CD14-positive monocyte (primary cell): Measurements from ENCODE around the gene MSI2. TPM values are rescaled to one million over a fixed set of nuclear protein-coding genes. Genes with fewer than 3 reads are reported as not detected.

ENCODE experiments used
- DNase-seq, 3 donors: peaks; one replicate each; pipeline ENCODE4 v3.0.0-alpha.2; 2011 to 2022
- H2AFZ ChIP-seq: 2 replicates; pipeline ENCODE4 v1.6.0; 2012; ENCODE audit warnings: mild to moderate bottlenecking, low read depth, low read length, inconsistent platforms; ENCODE audit not compliant: insufficient read depth, poor library complexity, severe bottlenecking
- H3K27ac ChIP-seq, 2 donors: 1 replicate in 1 of 2; 2 replicates in 1 of 2; pipeline ENCODE4 v1.5.1; 2012 to 2013; ENCODE audit warnings: low read length in 2 of 2, control low read depth in 1 of 2, inconsistent platforms in 1 of 2, low read depth in 1 of 2, mild to moderate bottlenecking in 1 of 2
- H3K27me3 ChIP-seq, 2 donors: one replicate each; pipeline versions ENCODE4 v1.6.0 to v1.6.1; 2011 to 2013; ENCODE audit warnings: low read length in 2 of 2; ENCODE audit not compliant: control insufficient read depth in 2 of 2, insufficient read depth in 2 of 2
- H3K36me3 ChIP-seq, 2 donors: replicated peaks in 1 of 2; 1 replicate in 1 of 2; 2 replicates in 1 of 2; pipeline versions ENCODE4 v1.5.1 to v1.6.1; 2012 to 2013; ENCODE audit warnings: low read length in 2 of 2, control low read depth in 1 of 2, inconsistent platforms in 1 of 2, mild to moderate bottlenecking in 1 of 2; ENCODE audit not compliant: insufficient read depth in 2 of 2, control insufficient read depth in 1 of 2
- H3K4me1 ChIP-seq, 2 donors: 1 replicate in 1 of 2; 2 replicates in 1 of 2; pipeline versions ENCODE4 v1.5.1 to v1.6.1; 2012 to 2013; ENCODE audit warnings: low read length in 2 of 2, control low read depth in 1 of 2, inconsistent platforms in 1 of 2, mild to moderate bottlenecking in 1 of 2, moderate library complexity in 1 of 2; ENCODE audit not compliant: insufficient read depth in 2 of 2, control insufficient read depth in 1 of 2
- H3K4me2 ChIP-seq: replicated peaks from 2 replicates; pipeline ENCODE3; 2012; ENCODE audit warnings: low read length, moderate library complexity, mild to moderate bottlenecking; ENCODE audit not compliant: poor library complexity, severe bottlenecking; ENCODE audit errors: extremely low read depth
- H3K4me3 ChIP-seq, 3 experiments: fragments of 200-600 bp in 1 of 3; sonication (generic) in 1 of 3; replicated peaks in 1 of 3; 1 replicate in 2 of 3; 2 replicates in 1 of 3; pipeline ENCODE4 v1.5.1; 2011 to 2013; ENCODE audit warnings: low read length in 3 of 3, mild to moderate bottlenecking in 3 of 3, control low read depth in 2 of 3, low read depth in 2 of 3, inconsistent platforms in 1 of 3, moderate library complexity in 1 of 3
- H3K79me2 ChIP-seq: 2 replicates; pipeline ENCODE4 v1.6.0; 2012; ENCODE audit warnings: mild to moderate bottlenecking, control low read depth, inconsistent platforms, low read length, moderate library complexity; ENCODE audit not compliant: insufficient read depth
- H3K9ac ChIP-seq: 2 replicates; pipeline ENCODE4 v1.6.0; 2017; ENCODE audit warnings: low read length, mild to moderate bottlenecking; ENCODE audit not compliant: insufficient read depth, poor library complexity, severe bottlenecking
- H3K9me3 ChIP-seq, 2 donors: replicated peaks in 1 of 2; 1 replicate in 1 of 2; 2 replicates in 1 of 2; pipeline versions ENCODE4 v1.5.1 to v1.6.1; 2012 to 2013; ENCODE audit warnings: low read length in 2 of 2, control low read depth in 1 of 2; ENCODE audit not compliant: control insufficient read depth in 1 of 2, insufficient read depth in 1 of 2
- H4K20me1 ChIP-seq: 2 replicates; pipeline ENCODE4 v1.6.0; 2012; ENCODE audit warnings: mild to moderate bottlenecking, low read length, control low read depth, moderate library complexity; ENCODE audit not compliant: insufficient read depth
- H3K27ac Mint-ChIP-seq, 7 donors: one replicate each; pipeline ENCODE4 v1.8.0; 2020; ENCODE audit warnings: mild to moderate bottlenecking in 7 of 7, mixed read lengths in 7 of 7, moderate library complexity in 6 of 7, inconsistent platforms in 2 of 7
- H3K27me3 Mint-ChIP-seq, 3 donors: one replicate each; pipeline ENCODE4 v1.8.0; 2021 to 2022; ENCODE audit warnings: low read depth in 3 of 3, mild to moderate bottlenecking in 3 of 3, mixed read lengths in 3 of 3, moderate library complexity in 3 of 3, inconsistent platforms in 1 of 3
- H3K36me3 Mint-ChIP-seq, 2 donors: one replicate each; pipeline ENCODE4 v1.8.0; 2020; ENCODE audit warnings: mixed read lengths in 2 of 2, inconsistent platforms in 1 of 2, mild to moderate bottlenecking in 1 of 2
- H3K4me1 Mint-ChIP-seq: one replicate; pipeline ENCODE4 v1.8.0; 2020; ENCODE audit warnings: mild to moderate bottlenecking, mixed read lengths
- H3K4me3 Mint-ChIP-seq, 2 donors: one replicate each; pipeline ENCODE4 v1.8.0; 2020; ENCODE audit warnings: mild to moderate bottlenecking in 2 of 2, mixed read lengths in 2 of 2, moderate library complexity in 1 of 2
- H3K9me3 Mint-ChIP-seq, 7 donors: one replicate each; pipeline ENCODE4 v1.8.0; 2020 to 2022; ENCODE audit warnings: mixed read lengths in 7 of 7, mild to moderate bottlenecking in 6 of 7, moderate library complexity in 6 of 7, inconsistent platforms in 2 of 7
- CTCF ChIP-seq: fragments of 200-600 bp; IDR thresholded peaks from one replicate; pipeline ENCODE4 v1.8.0; 2022; ENCODE audit warnings: antibody characterized with exemption, mild to moderate bottlenecking
- WGBS: methylation state at CpG from one replicate; pipeline ENCODE4 v1.1.5; 2013; ENCODE audit warnings: missing lambda C conversion rate; ENCODE audit not compliant: insufficient coverage; 5-methylcytosine and 5-hydroxymethylcytosine counted together
- intact Hi-C, 2 donors: fragments of 100-400 bp; cut with micrococcal nuclease; formaldehyde crosslinking; loops; one replicate each; pipeline versions ENCODE4 v1.15.0 to v1.15.1; 2023
- polyA plus RNA-seq, 3 donors: library from polyadenylated mRNA; depleted of rRNA in 1 of 3; unstranded in 2 of 3; stranded (reverse) in 1 of 3; fragments of 300-500 nt in 2 of 3; fragments of >200 nt in 1 of 3; fragmentation: Illumina TruSeq in 2 of 3; gene quantifications; 1 replicate in 2 of 3; 2 replicates in 1 of 3; pipeline ENCODE4 v1.2.3, GENCODE V29; 2012 to 2021

MSI2 gene
- polyA plus RNA-seq, 3 donors = 0.20 to 6.6 (median 0.37) TPM

- Mint-ChIP-seq H3K4me3 (no peak overlapping the region), H3K27ac (no peak overlapping the region), H3K9me3 (no peaks in the 10 kb centered on the region), H3K27me3 (no peaks in the 10 kb centered on the region), H3K36me3 (no peaks in the 10 kb centered on the region), H3K4me1 (peaks cover 27% of the 10 kb centered on the region)
- Histone ChIP-seq H2AFZ (no peak overlapping the region), H3K79me2 (no peaks in the 10 kb centered on the region), H3K9me3 (no peaks in the 10 kb centered on the region), H3K9ac (no peak overlapping the region), H3K4me1 (peaks cover 22 to 23% of the 10 kb centered on the region in 2 donors), H3K4me3 (no peak overlapping the region), H3K36me3 (no peaks in the 10 kb centered on the region), H3K4me2 (no peak overlapping the region), H3K27me3 (no peaks in the 10 kb centered on the region), H3K27ac (no peak overlapping the region), H4K20me1 (no peaks in the 10 kb centered on the region)
- no peak for DNase-seq
- no peak for TF ChIP-seq CTCF
- intact Hi-C loops = no loop called here
- WGBS = 64% methylated on average over 3 of the region's 4 CpGs
These were observed 317.8 kb downstream of the MSI2 start for GRCh38 chr17:57574040-57574513.

GRCh38 chr17:57576744-57577143 lies 320.4 kb downstream of the MSI2 start:
- no peak overlapping the region for H3K4me3 ChIP-seq
- no peak for TF ChIP-seq CTCF
- H3K4me1 ChIP-seq = peaks cover 22 to 23% of the 10 kb centered on the region in 2 donors
- H3K79me2 ChIP-seq = no peaks in the 10 kb centered on the region
- Mint-ChIP-seq H3K4me3 (no peak overlapping the region), H3K9me3 (no peaks in the 10 kb centered on the region), H3K27me3 (peaks cover 0 to 2% (median 0%) of the 10 kb centered on the region in 3 donors), H3K4me1 (peaks cover 27% of the 10 kb centered on the region), H3K27ac (no peak overlapping the region), H3K36me3 (no peaks in the 10 kb centered on the region)
- H2AFZ ChIP-seq = no peak overlapping the region
- no peak overlapping the region for H3K4me2 ChIP-seq
- no peaks in the 10 kb centered on the region for H3K36me3 ChIP-seq
- intact Hi-C loops = no loop called here
- H4K20me1 ChIP-seq = no peaks in the 10 kb centered on the region
- H3K9me3 ChIP-seq = no peaks in the 10 kb centered on the region
- no peak for DNase-seq
- no peak overlapping the region for H3K9ac ChIP-seq
- no peaks in the 10 kb centered on the region for H3K27me3 ChIP-seq
- 27% methylated on average over 7 of the region's 8 CpGs for WGBS
- H3K27ac ChIP-seq = no peak overlapping the region
